ENCODE measurements around the gene PGBD1. TPM values are rescaled to one million over a fixed set of nuclear protein-coding genes. Genes with fewer than 3 reads are reported as not detected.

PGBD1 gene
- total and polyA plus RNA-seq, 2 of the 13 experiments (the other 11 are each of a cell fraction or from before 2014, with no cell fraction given) = 3.6 to 6.9 TPM

DNA sequence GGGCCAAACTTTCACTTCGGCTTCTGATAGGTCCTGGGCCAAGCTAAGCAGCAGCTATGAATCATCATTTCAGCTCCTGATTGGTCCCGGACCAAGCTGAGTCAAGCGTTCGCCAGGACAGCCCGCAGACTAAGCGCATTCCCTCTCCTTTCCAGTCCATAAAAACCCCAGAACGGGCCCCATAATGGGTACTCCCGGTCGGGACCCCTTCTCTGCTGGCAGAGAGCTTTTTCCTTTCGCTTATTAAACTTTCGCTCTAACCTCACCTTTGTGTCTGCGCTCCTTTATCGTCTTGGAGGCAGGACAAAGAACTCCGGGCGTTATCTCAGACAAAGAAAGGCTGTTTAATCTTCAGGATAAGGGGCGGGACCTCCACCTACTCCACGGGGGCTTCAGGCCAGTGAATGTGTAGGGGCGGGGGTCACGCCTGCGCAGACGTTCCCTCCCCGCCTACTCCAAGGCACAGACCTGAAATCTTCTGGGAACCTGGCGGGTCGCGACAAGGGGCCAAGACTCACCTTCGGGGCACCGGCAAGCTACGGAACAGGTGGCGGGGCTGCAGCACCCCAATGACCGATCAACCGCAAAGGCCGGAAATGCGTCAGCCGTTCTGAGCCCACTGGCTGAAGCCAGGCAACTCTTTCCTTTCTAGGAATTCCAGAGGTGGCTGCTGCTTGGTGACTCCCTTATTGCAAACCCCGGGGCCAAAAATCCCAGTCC, 54.4 kb downstream of the PGBD1 start, which contains the start of gene ZSCAN31 (continued):
- TF ChIP-seq NFKBIZ (CRISPR knock-in tag; IDR thresholded peaks at IDR 0.05) = peak; percentile 52; the same call in 1 of the 2 replicates
- no peak for TF ChIP-seq FUBP1 (CRISPR knock-in tag; IDR thresholded peaks at IDR 0.05; ENCODE audit: borderline replicate concordance)
- TF ChIP-seq TBX3 (IDR thresholded peaks at IDR 0.05; ENCODE audit: borderline replicate concordance) = no peak
- TF ChIP-seq MTA3 (CRISPR knock-in tag; IDR thresholded peaks at IDR 0.05) = no peak
- TF ChIP-seq IKZF4 (CRISPR knock-in tag; IDR thresholded peaks at IDR 0.05; ENCODE audit: borderline replicate concordance, low read depth, not compliant biosample characterization) = peak; percentile 42
- TF ChIP-seq, protein P1, sequence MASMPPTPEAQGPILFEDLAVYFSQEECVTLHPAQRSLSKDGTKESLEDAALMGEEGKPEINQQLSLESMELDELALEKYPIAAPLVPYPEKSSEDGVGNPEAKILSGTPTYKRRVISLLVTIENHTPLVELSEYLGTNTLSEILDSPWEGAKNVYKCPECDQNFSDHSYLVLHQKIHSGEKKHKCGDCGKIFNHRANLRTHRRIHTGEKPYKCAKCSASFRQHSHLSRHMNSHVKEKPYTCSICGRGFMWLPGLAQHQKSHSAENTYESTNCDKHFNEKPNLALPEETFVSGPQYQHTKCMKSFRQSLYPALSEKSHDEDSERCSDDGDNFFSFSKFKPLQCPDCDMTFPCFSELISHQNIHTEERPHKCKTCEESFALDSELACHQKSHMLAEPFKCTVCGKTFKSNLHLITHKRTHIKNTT (CRISPR knock-in tag; IDR thresholded peaks at IDR 0.05) = no peak
- TF ChIP-seq RAD21 (CRISPR knock-in tag; IDR thresholded peaks at IDR 0.05) = 0 out of 2 replicates have a peak, but pooled peaks have one; percentile 17
- TF ChIP-seq ATF1 (CRISPR knock-in tag; IDR thresholded peaks at IDR 0.05) = peak; percentile 70; the same call in 1 of the 2 replicates
- 0 out of 2 replicates have a peak, but pooled peaks have one; percentile 49 for TF ChIP-seq ZNF558 (CRISPR knock-in tag; IDR thresholded peaks at IDR 0.05; ENCODE audit: borderline replicate concordance)
- TF ChIP-seq RFX5 (IDR thresholded peaks at IDR 0.05; ENCODE audit: low read depth, low read length) = peak; percentile 85
- no peak for TF ChIP-seq NFATC3 (CRISPR knock-in tag; IDR thresholded peaks at IDR 0.05)
- no peak for TF ChIP-seq SMAD9 (CRISPR knock-in tag; IDR thresholded peaks at IDR 0.05)
- TF ChIP-seq ZNF607 (CRISPR knock-in tag; IDR thresholded peaks at IDR 0.05; ENCODE audit: borderline replicate concordance) = 0 out of 2 replicates have a peak, but pooled peaks have one; percentile 47
- TF ChIP-seq ZKSCAN5 (CRISPR knock-in tag; IDR thresholded peaks at IDR 0.05) = no peak
- no peak for TF ChIP-seq ZNF354B (CRISPR knock-in tag; IDR thresholded peaks at IDR 0.05)
- TF ChIP-seq ZNF441 (CRISPR knock-in tag; IDR thresholded peaks at IDR 0.05; ENCODE audit: borderline replicate concordance) = no peak
- TF ChIP-seq, protein P2, sequence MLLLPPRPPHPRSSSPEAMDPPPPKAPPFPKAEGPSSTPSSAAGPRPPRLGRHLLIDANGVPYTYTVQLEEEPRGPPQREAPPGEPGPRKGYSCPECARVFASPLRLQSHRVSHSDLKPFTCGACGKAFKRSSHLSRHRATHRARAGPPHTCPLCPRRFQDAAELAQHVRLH (CRISPR knock-in tag; IDR thresholded peaks at IDR 0.05; ENCODE audit: borderline replicate concordance, low read depth) = peak; percentile 82; the same call in 1 of the 2 replicates
- peak; percentile 21 for TF ChIP-seq ARID5B (CRISPR knock-in tag; IDR thresholded peaks at IDR 0.05)
- TF ChIP-seq SYNCRIP (IDR thresholded peaks at IDR 0.05; ENCODE audit: insufficient read depth, low read depth, low read length) = no peak
- TF ChIP-seq SMAD3 (CRISPR knock-in tag; IDR thresholded peaks at IDR 0.05) = peak; percentile 30; the same call in 1 of the 2 replicates

All from HepG2 (cell line).